Tibial artery (tissue), 4 donors: ENCODE results near the gene CDKN2AIPNL.
"Not testable (repeated sequence)": the region's sequence is repeated elsewhere in the genome, so short reads cannot be mapped to it uniquely, and the experiment has no call there.

Source experiments
- DNase-seq, 2 donors: peaks; one replicate each; pipeline ENCODE4 v3.0.0-alpha.2; 2019
- H3K27ac ChIP-seq, 2 donors: fragments of 200-600 bp; sonication (generic) in 1 of 2; 1 replicate in 1 of 2; 2 replicates in 1 of 2; pipeline ENCODE4 v1.5.1; 2018 to 2019; ENCODE audit warnings: mild to moderate bottlenecking in 1 of 2
- H3K27me3 ChIP-seq, 2 donors: fragments of 200-600 bp; sonication (generic) in 1 of 2; one replicate each; pipeline versions ENCODE4 v1.5.1 to v1.6.0; 2016 to 2019
- H3K36me3 ChIP-seq, 3 donors: fragments of 200-600 bp; sonication (generic) in 2 of 3; one replicate each; pipeline ENCODE4 v1.5.1; 2016 to 2019; ENCODE audit warnings: mild to moderate bottlenecking in 2 of 3
- H3K4me1 ChIP-seq, 4 donors: fragments of 200-600 bp; sonication (generic) in 2 of 4; 1 replicate in 3 of 4; 2 replicates in 1 of 4; pipeline ENCODE4 v1.5.1; 2016 to 2019
- H3K4me3 ChIP-seq, 2 donors: fragments of 200-600 bp; sonication (generic) in 1 of 2; 1 replicate in 1 of 2; 2 replicates in 1 of 2; pipeline ENCODE4 v1.5.1; 2018 to 2019; ENCODE audit warnings: mild to moderate bottlenecking in 2 of 2
- H3K9me3 ChIP-seq, 3 donors: fragments of 200-600 bp; sonication (generic) in 1 of 3; one replicate each; pipeline ENCODE4 v1.5.1; 2016 to 2019
- intact Hi-C: fragments of 100-400 bp; cut with DNase I; formaldehyde crosslinking; loops from one replicate; pipeline ENCODE4 v1.15.0; 2023; ENCODE audit warnings: low total_unique reads
- TF ChIP-seq, protein P1 (sequence below), 2 experiments: fragments of 200-600 bp in 1 of 2; fragments of 450-650 bp in 1 of 2; IDR thresholded peaks; one replicate each; pipeline ENCODE4 v1.5.1; 2017 to 2019; ENCODE audit warnings: antibody characterized with exemption in 2 of 2, mild to moderate bottlenecking in 1 of 2, moderate library complexity in 1 of 2

Gene CDKN2AIPNL

DNA sequence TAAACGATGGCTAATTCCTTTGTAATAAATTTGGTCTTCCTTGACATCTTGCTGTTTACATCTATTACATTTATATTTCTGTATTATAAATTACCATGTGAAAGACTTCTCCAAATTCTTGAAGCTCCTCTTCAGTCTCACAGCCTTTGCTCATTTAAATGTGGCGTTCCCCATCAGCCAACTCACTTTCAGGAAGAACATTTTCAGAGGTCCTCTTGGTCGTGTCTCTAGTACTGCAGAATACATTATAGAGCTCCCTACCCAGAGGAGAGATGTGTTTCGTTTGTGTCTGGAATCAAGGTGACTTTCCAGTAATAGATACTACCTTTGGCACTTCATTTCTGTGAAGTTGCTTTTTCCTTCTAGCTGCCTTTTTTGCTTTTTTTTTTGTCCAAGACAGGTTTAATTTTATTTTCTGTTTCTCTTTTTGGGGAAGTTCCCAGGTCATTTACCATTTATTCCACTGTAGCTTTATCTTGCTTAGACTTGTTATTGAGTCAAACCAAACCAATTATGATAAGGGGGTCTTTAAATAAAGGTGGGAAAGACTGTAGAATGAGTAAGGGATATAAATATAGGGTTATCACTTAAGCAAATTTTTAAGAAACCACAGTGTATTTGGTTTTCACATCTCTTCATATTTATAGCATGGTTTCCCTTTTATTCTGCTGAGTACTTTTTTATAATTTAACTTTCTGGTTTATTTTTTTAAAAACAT is 27.5 kb downstream of the CDKN2AIPNL start:
- no peak for DNase-seq
- H3K4me3 ChIP-seq = no peak overlapping the region
- H3K4me1 ChIP-seq = peaks cover 0 to 7% (median 0%) of the 10 kb centered on the region in 4 donors
- no peaks in the 10 kb centered on the region for H3K27me3 ChIP-seq
- no peaks in the 10 kb centered on the region for H3K9me3 ChIP-seq
- intact Hi-C loops = no loop called here
- TF ChIP-seq, protein P1, sequence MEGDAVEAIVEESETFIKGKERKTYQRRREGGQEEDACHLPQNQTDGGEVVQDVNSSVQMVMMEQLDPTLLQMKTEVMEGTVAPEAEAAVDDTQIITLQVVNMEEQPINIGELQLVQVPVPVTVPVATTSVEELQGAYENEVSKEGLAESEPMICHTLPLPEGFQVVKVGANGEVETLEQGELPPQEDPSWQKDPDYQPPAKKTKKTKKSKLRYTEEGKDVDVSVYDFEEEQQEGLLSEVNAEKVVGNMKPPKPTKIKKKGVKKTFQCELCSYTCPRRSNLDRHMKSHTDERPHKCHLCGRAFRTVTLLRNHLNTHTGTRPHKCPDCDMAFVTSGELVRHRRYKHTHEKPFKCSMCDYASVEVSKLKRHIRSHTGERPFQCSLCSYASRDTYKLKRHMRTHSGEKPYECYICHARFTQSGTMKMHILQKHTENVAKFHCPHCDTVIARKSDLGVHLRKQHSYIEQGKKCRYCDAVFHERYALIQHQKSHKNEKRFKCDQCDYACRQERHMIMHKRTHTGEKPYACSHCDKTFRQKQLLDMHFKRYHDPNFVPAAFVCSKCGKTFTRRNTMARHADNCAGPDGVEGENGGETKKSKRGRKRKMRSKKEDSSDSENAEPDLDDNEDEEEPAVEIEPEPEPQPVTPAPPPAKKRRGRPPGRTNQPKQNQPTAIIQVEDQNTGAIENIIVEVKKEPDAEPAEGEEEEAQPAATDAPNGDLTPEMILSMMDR (IDR thresholded peaks at IDR 0.05) = no peak
- H3K36me3 ChIP-seq = peaks cover 73 to 96% (median 89%) of the 10 kb centered on the region in 3 donors
- no peak overlapping the region for H3K27ac ChIP-seq

DNA sequence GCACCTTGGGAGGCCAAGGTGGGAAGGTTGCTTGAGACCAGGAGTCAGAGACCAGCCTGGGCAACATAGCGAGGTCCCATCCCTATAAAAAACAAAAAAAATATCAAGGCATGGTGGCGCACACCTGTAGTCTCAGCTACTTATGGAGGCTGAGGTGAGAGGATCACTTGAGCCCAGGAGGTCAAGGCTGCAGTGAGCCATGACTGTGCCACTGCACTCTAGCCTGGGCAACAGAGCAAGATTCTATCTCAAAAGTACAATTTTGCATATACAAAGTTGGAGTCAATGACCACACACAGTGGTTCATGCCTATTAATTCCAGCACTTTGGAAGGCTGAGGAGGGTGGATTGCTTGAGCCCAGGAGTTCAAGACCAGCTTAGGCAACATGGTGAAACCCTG is 29.5 kb downstream of the CDKN2AIPNL start:
- DNase-seq, H3K27ac ChIP-seq, H3K27me3 ChIP-seq, intact Hi-C loops, H3K9me3 ChIP-seq, H3K4me3 ChIP-seq: not testable (repeated sequence)
- peaks cover 70 to 94% (median 76%) of the 10 kb centered on the region in 3 donors for H3K36me3 ChIP-seq
- peaks cover 0 to 12% (median 5%) of the 10 kb centered on the region in 4 donors for H3K4me1 ChIP-seq

GRCh38 chr5:134380346-134380745 is 31.3 kb downstream of the CDKN2AIPNL start:
- no peak overlapping the region for H3K4me3 ChIP-seq

DNA sequence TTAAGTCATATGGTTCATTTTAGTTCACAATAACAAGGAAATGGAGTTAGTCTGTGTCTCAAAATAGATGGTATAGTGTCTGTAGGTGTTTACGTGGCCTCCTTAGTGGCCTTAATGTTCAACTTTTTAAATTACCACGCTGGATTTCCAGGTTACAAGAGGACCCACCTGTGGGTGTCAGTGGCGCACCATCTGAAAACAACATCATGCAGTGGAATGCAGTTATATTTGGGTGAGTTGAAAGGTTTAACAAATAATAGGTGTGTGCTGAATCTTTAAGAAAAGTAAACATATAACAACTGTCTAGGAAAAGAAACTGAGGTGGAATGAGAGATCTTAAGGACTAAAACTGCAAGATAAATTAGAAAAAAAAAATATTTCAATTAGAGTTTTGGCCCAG is 37.4 kb downstream of the CDKN2AIPNL start:
- Histone ChIP-seq H3K27ac (no peak overlapping the region), H3K9me3 (no peaks in the 10 kb centered on the region), H3K4me3 (no peak overlapping the region), H3K27me3 (no peaks in the 10 kb centered on the region), H3K36me3 (peaks cover 4 to 18% (median 15%) of the 10 kb centered on the region in 3 donors), H3K4me1 (peaks cover 0 to 52% (median 17%) of the 10 kb centered on the region in 4 donors)
- TF ChIP-seq, protein P1 (IDR thresholded peaks at IDR 0.05) = no peak
- intact Hi-C loops = no loop called here
- DNase-seq = no peak

More at GRCh38 chr5:134380346-134380745, 31.3 kb downstream of the CDKN2AIPNL start:
- Histone ChIP-seq H3K36me3 (peaks cover 52 to 77% (median 57%) of the 10 kb centered on the region in 3 donors), H3K4me1 (peaks cover 0 to 17% (median 5%) of the 10 kb centered on the region in 4 donors), H3K27ac (no peak overlapping the region), H3K9me3 (no peaks in the 10 kb centered on the region), H3K27me3 (no peaks in the 10 kb centered on the region)
- intact Hi-C loops = no loop called here
- TF ChIP-seq, protein P1 (IDR thresholded peaks at IDR 0.05) = no peak
- no peak for DNase-seq

DNA sequence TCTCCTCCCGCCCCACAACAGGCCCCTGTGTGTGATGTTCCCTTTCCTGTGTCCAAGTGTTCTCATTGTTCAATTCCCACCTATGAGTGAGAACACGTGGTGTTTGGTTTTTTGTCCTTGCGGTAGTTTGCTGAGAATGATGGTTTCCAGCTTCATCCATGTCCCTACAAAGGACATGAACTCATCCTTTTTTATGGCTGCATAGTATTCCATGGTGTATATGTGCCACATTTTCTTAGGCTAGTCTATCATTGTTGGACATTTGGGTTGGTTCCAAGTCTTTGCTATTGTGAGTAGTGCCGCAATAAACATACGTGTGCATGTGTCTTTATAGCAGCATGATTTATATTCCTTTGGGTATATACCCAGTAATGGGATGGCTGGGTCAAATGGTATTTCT is 38.0 kb downstream of the CDKN2AIPNL start:
- peaks cover 4 to 14% (median 13%) of the 10 kb centered on the region in 3 donors for H3K36me3 ChIP-seq
- H3K27ac ChIP-seq, H3K9me3 ChIP-seq, intact Hi-C loops, DNase-seq, H3K27me3 ChIP-seq: not testable (repeated sequence)
- peak overlapping the region; percentile 90 to 100 for H3K4me3 ChIP-seq
- peaks cover 0 to 53% (median 17%) of the 10 kb centered on the region in 4 donors for H3K4me1 ChIP-seq

GRCh38 chr5:134371834-134372340 is 39.8 kb downstream of the CDKN2AIPNL start:
- no peaks in the 10 kb centered on the region for H3K27me3 ChIP-seq
- no peaks in the 10 kb centered on the region for H3K9me3 ChIP-seq
- peak; percentile 61 to 79 for DNase-seq
- TF ChIP-seq, protein P1 (IDR thresholded peaks at IDR 0.05) = no peak
- H3K4me3 ChIP-seq = peak overlapping the region; percentile 90 to 100
- peaks cover 0 to 53% (median 12%) of the 10 kb centered on the region in 4 donors for H3K4me1 ChIP-seq
- intact Hi-C loops = loop anchor here (2.0 kb wide), 1 partner anchor 155 kb away; no protein-coding TSS in a partner anchor
- peak overlapping the region; percentile 94 to 98 for H3K27ac ChIP-seq
- H3K36me3 ChIP-seq = no peaks in the 10 kb centered on the region
